ENCODE results near the gene WDR38. TPM values are rescaled to one million over a fixed set of nuclear protein-coding genes. Genes with fewer than 3 reads are reported as not detected.

WDR38 gene
- total RNA-seq, 1 donor: not detected

DNA sequence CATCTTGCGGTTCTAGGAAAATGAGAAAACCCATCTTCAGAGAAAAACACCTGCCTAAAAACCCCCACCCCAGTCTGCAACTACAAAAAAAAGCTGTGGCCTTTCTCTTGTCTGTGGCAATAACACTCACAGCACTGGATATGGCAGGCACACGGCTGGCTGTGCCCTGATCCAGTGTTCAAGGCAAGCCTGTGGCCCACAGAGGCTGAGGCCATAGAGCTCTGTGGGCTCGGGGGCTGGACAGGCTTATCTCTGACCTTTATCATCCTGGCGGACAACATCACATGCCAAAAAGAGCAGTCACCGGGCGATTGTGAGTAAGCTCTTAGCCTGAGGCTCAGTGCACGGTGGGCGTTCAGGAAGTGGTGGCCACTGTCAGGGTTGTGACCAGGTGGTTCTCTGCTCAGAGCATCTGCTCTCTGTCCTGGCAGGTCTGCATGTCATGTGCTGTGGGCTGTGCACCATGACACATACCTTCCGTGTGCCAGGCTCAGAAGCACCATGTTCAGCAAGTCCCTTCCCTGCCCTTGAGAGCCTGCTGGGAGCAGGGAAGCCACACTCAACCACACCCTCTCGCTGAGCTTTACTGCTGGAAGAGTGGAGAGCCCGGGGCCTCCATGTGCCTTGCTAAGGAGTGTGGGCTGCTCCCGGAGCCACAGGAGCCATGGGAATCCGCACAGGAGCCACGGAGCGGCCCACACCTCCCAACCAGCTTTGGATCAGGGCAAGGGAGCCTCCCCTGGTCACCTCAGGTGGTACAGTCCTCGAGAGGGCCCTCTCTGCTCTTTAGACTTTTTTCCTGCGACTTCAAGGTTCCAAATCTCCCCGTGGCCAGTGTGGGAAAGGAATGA, 34.6 kb upstream of the WDR38 start:
- TF ChIP-seq, protein P1, sequence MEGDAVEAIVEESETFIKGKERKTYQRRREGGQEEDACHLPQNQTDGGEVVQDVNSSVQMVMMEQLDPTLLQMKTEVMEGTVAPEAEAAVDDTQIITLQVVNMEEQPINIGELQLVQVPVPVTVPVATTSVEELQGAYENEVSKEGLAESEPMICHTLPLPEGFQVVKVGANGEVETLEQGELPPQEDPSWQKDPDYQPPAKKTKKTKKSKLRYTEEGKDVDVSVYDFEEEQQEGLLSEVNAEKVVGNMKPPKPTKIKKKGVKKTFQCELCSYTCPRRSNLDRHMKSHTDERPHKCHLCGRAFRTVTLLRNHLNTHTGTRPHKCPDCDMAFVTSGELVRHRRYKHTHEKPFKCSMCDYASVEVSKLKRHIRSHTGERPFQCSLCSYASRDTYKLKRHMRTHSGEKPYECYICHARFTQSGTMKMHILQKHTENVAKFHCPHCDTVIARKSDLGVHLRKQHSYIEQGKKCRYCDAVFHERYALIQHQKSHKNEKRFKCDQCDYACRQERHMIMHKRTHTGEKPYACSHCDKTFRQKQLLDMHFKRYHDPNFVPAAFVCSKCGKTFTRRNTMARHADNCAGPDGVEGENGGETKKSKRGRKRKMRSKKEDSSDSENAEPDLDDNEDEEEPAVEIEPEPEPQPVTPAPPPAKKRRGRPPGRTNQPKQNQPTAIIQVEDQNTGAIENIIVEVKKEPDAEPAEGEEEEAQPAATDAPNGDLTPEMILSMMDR (IDR thresholded peaks at IDR 0.05; ENCODE audit: insufficient read depth, low read depth, low read length): no peak
- H3K4me3 ChIP-seq (ENCODE audit: low read depth, low read length): no peak overlapping the region
- DNase-seq (ENCODE audit: low read depth): peak; percentile 60

DNA sequence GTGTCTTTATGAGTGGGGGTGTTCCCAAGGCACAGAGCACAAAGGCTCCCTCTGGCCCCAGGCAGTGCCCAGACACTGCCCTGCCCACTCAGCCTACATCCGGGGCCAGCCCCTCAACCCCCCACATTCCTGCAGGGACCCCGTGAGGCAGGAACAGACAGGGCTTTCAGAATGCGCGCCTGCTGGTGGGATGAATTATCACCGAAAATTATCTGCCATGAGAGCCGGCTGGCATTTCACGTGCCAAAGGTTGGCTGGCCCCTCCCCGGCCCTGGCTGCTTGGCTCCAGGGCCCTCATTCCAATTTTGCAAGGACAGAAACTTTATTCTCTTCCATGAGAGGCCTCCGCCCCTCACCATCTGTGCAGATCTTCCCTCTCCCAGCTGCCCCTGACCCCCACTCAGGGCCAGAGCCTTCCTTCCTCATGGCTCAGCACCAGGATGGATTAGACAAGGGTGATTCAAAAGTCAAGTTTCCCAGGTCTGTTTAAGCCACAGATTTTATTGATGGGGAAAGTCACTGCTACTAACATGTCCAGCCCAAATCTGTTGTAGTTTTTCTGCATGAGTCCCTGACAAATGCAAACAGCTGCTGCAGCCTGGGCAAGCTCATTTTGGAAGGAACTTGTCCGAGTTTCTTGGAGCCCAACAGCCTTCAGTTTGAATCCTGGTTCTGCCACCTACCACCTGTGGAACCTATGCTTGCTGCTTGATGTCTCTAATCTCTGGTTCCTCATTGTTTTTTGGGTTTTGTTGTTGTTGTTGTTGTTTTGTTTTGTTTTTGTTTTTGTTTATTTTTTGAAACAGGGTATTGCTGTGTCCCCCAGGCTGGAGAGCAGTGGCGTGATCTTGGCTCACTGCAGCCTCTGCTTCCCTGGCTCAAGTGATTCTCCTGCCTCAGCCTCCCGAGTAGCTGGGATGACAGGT, 32.3 kb upstream of the WDR38 start:
- TF ChIP-seq, protein P1 (IDR thresholded peaks at IDR 0.05; ENCODE audit: insufficient read depth, low read depth, low read length): no peak
- no peak overlapping the region for H3K4me3 ChIP-seq (ENCODE audit: low read depth, low read length)
- DNase-seq (ENCODE audit: low read depth): peak; percentile 47

DNA sequence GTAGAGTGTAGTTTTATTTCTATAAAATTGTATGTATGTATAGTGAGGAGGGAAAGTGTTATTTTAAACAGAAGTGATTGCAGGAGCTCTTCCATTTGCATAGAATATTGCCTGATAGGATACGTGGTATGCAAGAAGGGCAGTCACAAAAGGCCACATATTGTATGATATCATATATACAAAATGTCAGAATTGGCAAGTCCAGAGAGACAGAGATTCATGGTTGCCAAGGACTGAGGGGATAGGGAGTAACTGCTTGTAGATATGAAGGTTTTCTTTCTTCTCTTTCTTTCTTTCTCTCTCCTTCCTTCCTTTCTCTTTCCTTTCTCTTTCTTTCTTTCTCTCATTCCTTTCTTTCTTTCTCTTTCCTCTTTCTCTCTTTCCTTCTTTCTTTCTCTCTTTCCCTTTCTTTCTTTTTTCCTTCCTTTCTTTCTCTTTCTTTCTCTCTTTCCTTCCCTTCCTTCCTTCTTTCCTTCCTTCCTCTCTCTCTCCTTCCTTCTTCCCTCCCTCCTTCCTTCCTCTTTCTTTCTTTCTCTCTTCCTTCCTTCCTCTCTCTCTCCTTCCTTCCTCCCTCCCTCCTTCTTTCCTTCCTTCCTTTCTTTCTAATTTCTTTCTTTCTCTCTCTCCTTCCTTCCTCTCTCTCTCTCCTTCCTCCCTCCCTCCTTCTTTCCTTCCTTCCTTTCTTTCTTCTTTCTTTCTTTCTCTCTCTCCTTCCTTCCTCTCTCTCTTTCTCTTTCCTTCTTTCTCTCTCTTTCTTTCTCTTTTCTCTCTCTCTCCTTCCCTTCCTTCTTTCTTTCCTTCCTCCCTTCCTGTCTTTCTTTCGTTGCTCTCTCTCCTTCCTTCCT, 24.5 kb upstream of the WDR38 start:
- TF ChIP-seq, protein P1 (IDR thresholded peaks at IDR 0.05; ENCODE audit: insufficient read depth, low read depth, low read length): no peak

DNA sequence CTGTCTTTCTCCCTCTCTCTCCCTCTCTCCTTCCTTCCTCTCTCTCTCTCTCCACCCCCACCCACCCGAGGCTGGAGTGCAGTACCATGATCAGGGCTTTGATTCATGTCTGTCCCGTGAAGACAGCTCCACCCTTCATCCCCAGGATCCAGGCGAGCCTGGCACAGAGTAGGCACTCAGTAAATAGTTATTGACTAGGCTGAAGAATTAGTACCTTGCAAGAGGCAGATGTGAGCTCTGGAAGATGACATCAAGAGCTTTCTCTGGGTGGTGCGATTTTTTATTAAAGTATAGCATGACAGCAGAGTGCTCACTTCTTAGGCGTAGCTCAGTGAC, 24.0 kb upstream of the WDR38 start:
- no peak overlapping the region for H3K4me3 ChIP-seq (ENCODE audit: low read depth, low read length)
- DNase-seq (ENCODE audit: low read depth): no peak
- TF ChIP-seq, protein P1 (IDR thresholded peaks at IDR 0.05; ENCODE audit: insufficient read depth, low read depth, low read length): no peak

More for the DNA sequence above, 24.5 kb upstream of the WDR38 start:
- H3K4me3 ChIP-seq (ENCODE audit: low read depth, low read length): no peak overlapping the region
- DNase-seq (ENCODE audit: low read depth): no peak

DNA sequence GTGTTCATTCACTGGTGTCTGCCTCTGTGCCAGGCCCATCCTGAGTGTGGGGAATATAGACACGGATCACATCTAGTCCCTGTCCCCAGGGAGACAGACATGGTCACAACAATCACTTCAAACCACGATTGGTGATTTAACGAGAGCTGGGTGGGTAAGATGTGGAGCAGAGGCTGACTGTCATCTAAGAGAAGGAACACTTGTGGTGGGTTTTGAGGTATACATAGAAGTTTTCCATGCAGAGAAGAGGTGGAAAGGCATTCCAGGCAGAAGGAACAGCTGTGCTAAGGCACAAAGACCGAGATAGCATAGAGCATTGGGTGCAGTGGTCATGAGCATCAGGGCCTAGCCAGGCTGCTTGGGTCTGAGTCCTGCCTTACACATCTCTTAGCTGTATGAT, 22.7 kb upstream of the WDR38 start:
- TF ChIP-seq, protein P1 (IDR thresholded peaks at IDR 0.05; ENCODE audit: insufficient read depth, low read depth, low read length): no peak
- no peak for DNase-seq (ENCODE audit: low read depth)
- H3K4me3 ChIP-seq (ENCODE audit: low read depth, low read length): no peak overlapping the region

DNA sequence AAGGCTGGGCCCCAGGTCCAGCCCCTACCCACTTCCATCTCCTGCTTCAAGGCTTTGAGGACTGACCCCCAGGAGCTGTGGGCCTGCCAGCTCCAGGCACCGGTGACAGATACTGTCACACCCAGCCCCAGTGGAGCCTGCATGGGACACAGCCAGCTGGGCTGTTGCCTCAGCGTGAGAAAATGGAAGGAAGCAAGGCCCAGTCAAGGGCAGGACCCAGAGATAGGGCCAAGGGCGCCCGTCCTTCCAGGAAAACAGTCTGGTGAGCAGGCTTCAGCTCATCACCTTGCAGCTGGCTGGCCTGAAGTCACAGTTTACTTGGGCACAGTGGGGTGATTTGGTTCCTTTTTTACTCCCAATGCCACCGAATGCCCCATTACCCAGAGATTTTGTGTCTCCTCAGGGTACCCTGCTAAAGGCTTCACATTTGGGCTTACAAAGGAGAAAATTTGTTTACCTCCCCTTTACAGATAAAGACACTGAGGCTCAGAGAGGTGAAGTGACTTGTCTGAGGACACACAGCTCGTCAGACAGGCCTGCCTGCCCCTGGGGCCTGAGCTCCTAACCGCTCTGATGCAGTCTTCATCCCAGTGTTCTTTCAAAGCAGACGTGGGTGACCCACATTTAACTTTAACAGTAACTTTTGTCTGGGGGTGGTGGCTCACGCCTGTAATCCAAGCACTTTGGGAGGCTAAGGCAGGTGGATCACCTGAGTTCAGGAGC, 21.5 kb upstream of the WDR38 start:
- no peak for DNase-seq (ENCODE audit: low read depth)
- TF ChIP-seq, protein P1 (IDR thresholded peaks at IDR 0.05; ENCODE audit: insufficient read depth, low read depth, low read length): no peak
- H3K4me3 ChIP-seq (ENCODE audit: low read depth, low read length): no peak overlapping the region

Data from fibroblast of villous mesenchyme (primary cell).